GM12878 (cell line): ENCODE data around the gene MLST8.

Experiments
- ESRRA ChIP-seq: IDR thresholded peaks from 2 replicates; pipeline ENCODE4 v1.6.1; 2012; ENCODE audit warnings: mild to moderate bottlenecking, low read length, improper control_type of control experiment
- MXI1 ChIP-seq: fragments of 150-350 bp; IDR thresholded peaks from 2 replicates; pipeline ENCODE4 v1.6.1; 2011; ENCODE audit warnings: low read depth, mild to moderate bottlenecking, inconsistent platforms, low read length, improper control_type of control experiment
- POLR2A ChIP-seq: IDR thresholded peaks from 2 replicates; pipeline ENCODE4 v1.6.1; 2011; ENCODE audit warnings: low read depth, mild to moderate bottlenecking, low read length
- RB1 ChIP-seq: fragments of 450-650 bp; formaldehyde crosslinking; IDR thresholded peaks from 2 replicates; pipeline ENCODE4 v1.6.1; 2017; ENCODE audit warnings: mild to moderate bottlenecking, borderline replicate concordance
- ZNF274 ChIP-seq: IDR thresholded peaks from one replicate; pipeline ENCODE4 v1.8.0; 2011; ENCODE audit not compliant: insufficient read length, insufficient read depth

GRCh38 chr16:2238838-2239675 is 33.8 kb downstream of the MLST8 start:
- no peak for TF ChIP-seq POLR2A
- no peak for TF ChIP-seq RB1
- no peak for TF ChIP-seq MXI1
- no peak for TF ChIP-seq ZNF274
- no peak for TF ChIP-seq ESRRA
